NCI-H1930 (cell line): ENCODE results near the gene KCNG3.
"Not testable (repeated sequence)": the region's sequence is repeated elsewhere in the genome, so short reads cannot be mapped to it uniquely, and the experiment has no call there.

ENCODE experiments used
- DNase-seq, 2 experiments: peaks; one replicate each; lab custom pipeline; 2025; lab: John Stamatoyannopoulos, UW

Gene KCNG3

GRCh38 chr2:42429352-42429751 is 64.4 kb downstream of the KCNG3 start:
- DNase-seq: no peak

- DNase-seq: no peak
Measured at GRCh38 chr2:42425697-42426096, 68.1 kb downstream of the KCNG3 start.

- no peak for DNase-seq
Measured at GRCh38 chr2:42424033-42424432, 69.7 kb downstream of the KCNG3 start.

- no peak for DNase-seq
Measured at GRCh38 chr2:42421601-42422239, 72.1 kb downstream of the KCNG3 start.

- no peak for DNase-seq
Measured at GRCh38 chr2:42421157-42421485, 72.7 kb downstream of the KCNG3 start.

- no peak for DNase-seq
Measured at GRCh38 chr2:42414648-42415047, 79.1 kb downstream of the KCNG3 start.

- no peak for DNase-seq
Measured at GRCh38 chr2:42414158-42414557, 79.6 kb downstream of the KCNG3 start.

GRCh38 chr2:42410742-42411514 is 82.9 kb downstream of the KCNG3 start:
- DNase-seq: no peak

- DNase-seq: no peak
Measured at GRCh38 chr2:42408009-42408408, 85.8 kb downstream of the KCNG3 start.

- DNase-seq: no peak
Measured at GRCh38 chr2:42407476-42407875, 86.3 kb downstream of the KCNG3 start.

- no peak for DNase-seq
Measured at GRCh38 chr2:42404676-42405075, 89.1 kb downstream of the KCNG3 start.

GRCh38 chr2:42401773-42402172 is 92.0 kb downstream of the KCNG3 start:
- no peak for DNase-seq

- not testable (repeated sequence) for DNase-seq
Measured at GRCh38 chr2:42398052-42398451, 95.7 kb downstream of the KCNG3 start.

GRCh38 chr2:42393320-42393719 is 100.5 kb downstream of the KCNG3 start:
- not testable (repeated sequence) for DNase-seq

- no peak for DNase-seq
Measured at GRCh38 chr2:42392191-42392590, 101.6 kb downstream of the KCNG3 start.
